Mammary epithelial cell (primary cell): ENCODE data around the gene CCDC73.

Experiments
- EZH2 ChIP-seq: IDR thresholded peaks from 2 replicates; pipeline ENCODE4 v1.6.1; 2012; ENCODE audit warnings: low read length, inconsistent platforms, borderline replicate concordance
- TF ChIP-seq, protein P1 (sequence below), 2 donors: IDR thresholded peaks in 1 of 2; conservative IDR thresholded peaks in 1 of 2; 2 replicates each; pipeline ENCODE4 v1.5.1; 2011 to 2012; ENCODE audit warnings: inconsistent platforms in 2 of 2, low read length in 2 of 2, mild to moderate bottlenecking in 2 of 2, control low read depth in 1 of 2, low read depth in 1 of 2; ENCODE audit not compliant: insufficient read depth in 1 of 2; ENCODE audit errors: extremely low read depth in 1 of 2

DNA sequence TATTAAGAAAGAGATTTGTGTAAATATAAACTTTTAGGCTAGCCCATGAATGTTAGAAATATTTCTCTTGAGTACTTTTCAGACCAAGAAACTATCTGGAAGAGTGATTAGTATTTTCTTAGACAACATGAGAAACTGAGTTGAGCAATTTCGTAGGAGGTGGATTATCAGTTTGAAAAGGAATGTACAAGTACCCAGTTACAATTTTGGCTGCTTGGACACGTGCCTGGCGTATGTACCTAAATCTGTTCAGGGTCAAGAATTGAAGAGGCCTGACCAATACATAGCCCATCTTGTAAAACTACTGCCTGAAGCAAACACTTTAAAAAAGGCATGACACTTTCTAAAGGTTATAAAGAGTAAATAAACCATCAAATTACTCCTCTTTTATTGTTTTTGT is 71.1 kb downstream of the CCDC73 start:
- TF ChIP-seq, protein P1, sequence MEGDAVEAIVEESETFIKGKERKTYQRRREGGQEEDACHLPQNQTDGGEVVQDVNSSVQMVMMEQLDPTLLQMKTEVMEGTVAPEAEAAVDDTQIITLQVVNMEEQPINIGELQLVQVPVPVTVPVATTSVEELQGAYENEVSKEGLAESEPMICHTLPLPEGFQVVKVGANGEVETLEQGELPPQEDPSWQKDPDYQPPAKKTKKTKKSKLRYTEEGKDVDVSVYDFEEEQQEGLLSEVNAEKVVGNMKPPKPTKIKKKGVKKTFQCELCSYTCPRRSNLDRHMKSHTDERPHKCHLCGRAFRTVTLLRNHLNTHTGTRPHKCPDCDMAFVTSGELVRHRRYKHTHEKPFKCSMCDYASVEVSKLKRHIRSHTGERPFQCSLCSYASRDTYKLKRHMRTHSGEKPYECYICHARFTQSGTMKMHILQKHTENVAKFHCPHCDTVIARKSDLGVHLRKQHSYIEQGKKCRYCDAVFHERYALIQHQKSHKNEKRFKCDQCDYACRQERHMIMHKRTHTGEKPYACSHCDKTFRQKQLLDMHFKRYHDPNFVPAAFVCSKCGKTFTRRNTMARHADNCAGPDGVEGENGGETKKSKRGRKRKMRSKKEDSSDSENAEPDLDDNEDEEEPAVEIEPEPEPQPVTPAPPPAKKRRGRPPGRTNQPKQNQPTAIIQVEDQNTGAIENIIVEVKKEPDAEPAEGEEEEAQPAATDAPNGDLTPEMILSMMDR (conservative IDR thresholded peaks at IDR 0.05 in 1 of 2, IDR thresholded peaks at IDR 0.05 in 1 of 2; ENCODE audit: extremely low read depth in 1 of 2, insufficient read depth in 1 of 2, low read depth in 1 of 2, low read length in 2 of 2) = no peak
- TF ChIP-seq EZH2 = no peak
